Panc1 (cell line): Measurements from ENCODE around the gene LEKR1. TPM values are rescaled to one million over a fixed set of nuclear protein-coding genes. Genes with fewer than 3 reads are reported as not detected.

Experiments
- ATAC-seq: fragments of 200-7000 bp; cut with Tn5 transposase; 2 replicates; pipeline ENCODE4 v1.9.1; 2020; ENCODE audit warnings: mild to moderate bottlenecking, moderate library complexity
- BruUV-seq: library from RNA; stranded (reverse); fragments of 400-500 nt; replicated peaks from 2 replicates; lab custom pipeline; 2021; lab: Mats Ljungman, UMichigan
- CTCF ChIA-PET: fragments of 300-600 bp; sonication (Branson Sonifier 250); formaldehyde crosslinking; loops from one replicate; lab custom pipeline; 2022; ENCODE audit warnings: antibody characterized with exemption; lab: Charles Lee
- POLR2A ChIA-PET: fragments of 300-600 bp; sonication (Branson Sonifier 250); formaldehyde crosslinking; loops from one replicate; lab custom pipeline; 2022; ENCODE audit warnings: antibody characterized with exemption; lab: Charles Lee
- DNase-seq: peaks from one replicate; pipeline ENCODE4 v3.0.0-alpha.2; 2010; ENCODE audit warnings: low read depth, low spot score
- H3K27ac ChIP-seq: 2 replicates; pipeline ENCODE4 v1.5.1; 2011; ENCODE audit warnings: mild to moderate bottlenecking, low read length, inconsistent platforms
- H3K27me3 ChIP-seq: fragments of 200-500 bp; sonication (Bioruptor generic); 2 replicates; pipeline ENCODE4 v1.6.0; 2014; ENCODE audit warnings: low read length, inconsistent platforms; ENCODE audit not compliant: control insufficient read depth, insufficient read depth
- H3K36me3 ChIP-seq: fragments of 200-500 bp; sonication (Bioruptor generic); 2 replicates; pipeline ENCODE4 v1.5.1; 2014; ENCODE audit warnings: inconsistent platforms, mild to moderate bottlenecking, low read length, moderate library complexity; ENCODE audit not compliant: control insufficient read depth, insufficient read depth
- H3K4me1 ChIP-seq: 2 replicates; pipeline ENCODE4 v1.5.1; 2011; ENCODE audit warnings: inconsistent platforms, mild to moderate bottlenecking, low read length, moderate library complexity; ENCODE audit not compliant: control insufficient read depth, insufficient read depth
- H3K4me3 ChIP-seq, 2 experiments: 2 replicates each; pipeline ENCODE4 v1.5.1; 2011 to 2012; ENCODE audit warnings: low read depth in 2 of 2, low read length in 2 of 2, mild to moderate bottlenecking in 2 of 2, inconsistent platforms in 1 of 2, moderate library complexity in 1 of 2
- H3K9me3 ChIP-seq: fragments of 200-500 bp; sonication (Bioruptor generic); 2 replicates; pipeline ENCODE4 v1.5.1; 2014; ENCODE audit warnings: low read depth, mild to moderate bottlenecking, inconsistent platforms, low read length, moderate library complexity; ENCODE audit not compliant: control insufficient read depth, insufficient read depth
- POLR2AphosphoS5 ChIP-seq: IDR thresholded peaks from 2 replicates; pipeline ENCODE4 v1.6.1; 2012; ENCODE audit warnings: mild to moderate bottlenecking, low read depth, low read length, moderate library complexity
- SIN3A ChIP-seq: IDR thresholded peaks from 2 replicates; pipeline ENCODE4 v1.6.1; 2012; ENCODE audit warnings: low read depth, mild to moderate bottlenecking, low read length, moderate library complexity, borderline replicate concordance; ENCODE audit not compliant: insufficient read depth
- TCF7L2 ChIP-seq: IDR thresholded peaks from 2 replicates; pipeline ENCODE4 v1.6.1; 2011; ENCODE audit warnings: mild to moderate bottlenecking, low read depth, low read length, inconsistent platforms
- in situ Hi-C: cut with HindIII; loops from 2 replicates; pipeline ENCODE4 v1.10.0; 2016; ENCODE audit warnings: low sequenced_read_pairs, low pct_unique_long_range_greater_than_20kb
- intact Hi-C: fragments of 100-400 bp; cut with micrococcal nuclease; formaldehyde crosslinking; loops from one replicate; pipeline ENCODE4 v1.10.0; 2022; ENCODE audit not compliant: unreplicated experiment
- total RNA-seq: library from RNA; stranded (reverse); gene quantifications from one replicate; pipeline ENCODE4 v1.2.1, GENCODE V29; 2021; ENCODE audit not compliant: unreplicated experiment
- TF ChIP-seq, protein P1 (sequence below): fragments of 450-650 bp; IDR thresholded peaks from 2 replicates; pipeline ENCODE4 v1.5.1; 2017; ENCODE audit warnings: mild to moderate bottlenecking
- TF ChIP-seq, protein P2 (sequence below), 2 experiments: IDR thresholded peaks; 2 replicates each; pipeline ENCODE4 v1.6.1; 2011 to 2012; ENCODE audit warnings: low read depth in 2 of 2, control low read depth in 1 of 2, low read length in 1 of 2, mild to moderate bottlenecking in 1 of 2, moderate library complexity in 1 of 2; ENCODE audit not compliant: insufficient read depth in 1 of 2

LEKR1 gene
- total RNA-seq, 1 experiment from 2014 or later, result not detected

DNA sequence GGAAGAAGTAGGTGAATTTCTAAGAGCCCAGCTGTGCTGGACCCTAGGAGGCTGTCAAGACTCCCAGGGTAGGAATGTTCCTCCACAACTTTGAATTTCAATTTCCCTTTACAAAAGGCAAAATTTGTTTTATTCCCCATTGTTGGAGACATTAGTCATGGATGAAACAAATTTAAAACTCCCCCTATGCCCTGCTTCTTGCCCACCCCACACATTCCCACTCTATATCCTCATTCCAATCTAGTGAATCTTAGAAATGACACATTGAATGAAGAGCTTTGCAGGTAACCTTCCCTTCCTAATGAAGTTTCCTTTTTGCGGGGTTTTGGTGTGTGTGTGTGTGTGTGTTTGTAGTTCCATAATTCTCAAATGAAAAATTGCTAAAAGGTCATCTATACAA, 261.2 kb downstream of the LEKR1 start:
- Histone ChIP-seq H3K27ac (no peak overlapping the region), H3K9me3 (no peaks in the 10 kb centered on the region), H3K4me1 (peaks cover 21% of the 10 kb centered on the region), H3K4me3 (no peak overlapping the region), H3K27me3 (no peaks in the 10 kb centered on the region), H3K36me3 (no peaks in the 10 kb centered on the region)
- in situ Hi-C loops, result no loop called here
- BruUV-seq, result no TSS peak
- TF ChIP-seq TCF7L2, result no peak
- TF ChIP-seq, protein P1, sequence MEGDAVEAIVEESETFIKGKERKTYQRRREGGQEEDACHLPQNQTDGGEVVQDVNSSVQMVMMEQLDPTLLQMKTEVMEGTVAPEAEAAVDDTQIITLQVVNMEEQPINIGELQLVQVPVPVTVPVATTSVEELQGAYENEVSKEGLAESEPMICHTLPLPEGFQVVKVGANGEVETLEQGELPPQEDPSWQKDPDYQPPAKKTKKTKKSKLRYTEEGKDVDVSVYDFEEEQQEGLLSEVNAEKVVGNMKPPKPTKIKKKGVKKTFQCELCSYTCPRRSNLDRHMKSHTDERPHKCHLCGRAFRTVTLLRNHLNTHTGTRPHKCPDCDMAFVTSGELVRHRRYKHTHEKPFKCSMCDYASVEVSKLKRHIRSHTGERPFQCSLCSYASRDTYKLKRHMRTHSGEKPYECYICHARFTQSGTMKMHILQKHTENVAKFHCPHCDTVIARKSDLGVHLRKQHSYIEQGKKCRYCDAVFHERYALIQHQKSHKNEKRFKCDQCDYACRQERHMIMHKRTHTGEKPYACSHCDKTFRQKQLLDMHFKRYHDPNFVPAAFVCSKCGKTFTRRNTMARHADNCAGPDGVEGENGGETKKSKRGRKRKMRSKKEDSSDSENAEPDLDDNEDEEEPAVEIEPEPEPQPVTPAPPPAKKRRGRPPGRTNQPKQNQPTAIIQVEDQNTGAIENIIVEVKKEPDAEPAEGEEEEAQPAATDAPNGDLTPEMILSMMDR, result no peak
- TF ChIP-seq POLR2AphosphoS5, result no peak
- TF ChIP-seq SIN3A, result no peak
- TF ChIP-seq, protein P2, sequence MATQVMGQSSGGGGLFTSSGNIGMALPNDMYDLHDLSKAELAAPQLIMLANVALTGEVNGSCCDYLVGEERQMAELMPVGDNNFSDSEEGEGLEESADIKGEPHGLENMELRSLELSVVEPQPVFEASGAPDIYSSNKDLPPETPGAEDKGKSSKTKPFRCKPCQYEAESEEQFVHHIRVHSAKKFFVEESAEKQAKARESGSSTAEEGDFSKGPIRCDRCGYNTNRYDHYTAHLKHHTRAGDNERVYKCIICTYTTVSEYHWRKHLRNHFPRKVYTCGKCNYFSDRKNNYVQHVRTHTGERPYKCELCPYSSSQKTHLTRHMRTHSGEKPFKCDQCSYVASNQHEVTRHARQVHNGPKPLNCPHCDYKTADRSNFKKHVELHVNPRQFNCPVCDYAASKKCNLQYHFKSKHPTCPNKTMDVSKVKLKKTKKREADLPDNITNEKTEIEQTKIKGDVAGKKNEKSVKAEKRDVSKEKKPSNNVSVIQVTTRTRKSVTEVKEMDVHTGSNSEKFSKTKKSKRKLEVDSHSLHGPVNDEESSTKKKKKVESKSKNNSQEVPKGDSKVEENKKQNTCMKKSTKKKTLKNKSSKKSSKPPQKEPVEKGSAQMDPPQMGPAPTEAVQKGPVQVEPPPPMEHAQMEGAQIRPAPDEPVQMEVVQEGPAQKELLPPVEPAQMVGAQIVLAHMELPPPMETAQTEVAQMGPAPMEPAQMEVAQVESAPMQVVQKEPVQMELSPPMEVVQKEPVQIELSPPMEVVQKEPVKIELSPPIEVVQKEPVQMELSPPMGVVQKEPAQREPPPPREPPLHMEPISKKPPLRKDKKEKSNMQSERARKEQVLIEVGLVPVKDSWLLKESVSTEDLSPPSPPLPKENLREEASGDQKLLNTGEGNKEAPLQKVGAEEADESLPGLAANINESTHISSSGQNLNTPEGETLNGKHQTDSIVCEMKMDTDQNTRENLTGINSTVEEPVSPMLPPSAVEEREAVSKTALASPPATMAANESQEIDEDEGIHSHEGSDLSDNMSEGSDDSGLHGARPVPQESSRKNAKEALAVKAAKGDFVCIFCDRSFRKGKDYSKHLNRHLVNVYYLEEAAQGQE (IDR thresholded peaks at IDR 0.05; ENCODE audit: insufficient read depth in 1 of 2, low read depth in 2 of 2, low read length in 1 of 2), result no peak
- ChIA-PET POLR2A (interaction anchor here (0.7 to 1.1 kb wide), 2 partner anchors 88 to 451 kb away, joined by 3 read pairs; no protein-coding TSS in a partner anchor), CTCF (interaction anchor here (0.6 kb wide), 1 partner anchor 8 kb away, joined by 5 read pairs; no protein-coding TSS in a partner anchor)
- ATAC-seq, result no peak
- no peak for DNase-seq
- intact Hi-C loops, result loop anchor here (5.0 kb wide), 1 partner anchor 45 kb away; no protein-coding TSS in a partner anchor

DNA sequence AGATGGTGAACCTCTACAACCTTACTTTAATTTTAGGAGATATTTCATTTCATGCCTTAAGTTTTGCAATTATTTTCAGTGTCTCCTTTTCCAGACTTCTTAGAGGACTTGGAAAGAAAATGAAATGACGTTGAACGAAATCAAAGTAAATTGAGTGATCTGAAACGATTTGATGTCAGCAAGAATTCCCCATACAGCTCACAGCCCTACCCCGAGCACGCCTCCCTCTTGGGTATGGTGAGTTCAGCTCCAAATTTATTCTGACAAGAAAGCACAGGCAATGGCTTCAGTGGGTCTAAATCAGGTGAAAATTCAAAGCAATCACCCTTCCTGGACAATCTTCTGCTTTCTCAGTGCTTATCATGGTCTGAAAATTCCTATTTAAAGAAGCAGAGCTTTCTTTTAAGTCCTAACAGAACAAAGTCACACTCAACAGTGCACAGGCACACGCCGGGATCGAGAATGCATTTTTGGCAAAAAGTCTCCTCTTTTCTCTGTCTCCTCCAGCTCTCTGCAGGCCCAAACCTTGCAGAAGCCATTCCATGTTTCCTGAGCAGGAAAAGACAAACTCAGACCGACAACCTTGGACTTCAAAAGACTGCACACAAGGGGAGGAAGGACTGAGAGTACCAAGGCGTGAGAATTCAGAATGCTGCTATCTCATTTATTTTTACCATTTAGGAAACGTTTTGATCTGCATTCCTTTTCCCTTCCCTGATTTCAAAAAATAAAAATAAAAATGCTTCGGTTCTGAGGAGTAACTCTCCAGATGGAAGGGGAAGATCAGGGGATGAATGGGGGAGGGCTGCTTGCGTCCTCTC, 261.8 kb downstream of the LEKR1 start:
- Histone ChIP-seq H3K4me3 (peak overlapping the region; percentile 66 to 74), H3K36me3 (no peaks in the 10 kb centered on the region), H3K9me3 (no peaks in the 10 kb centered on the region), H3K4me1 (peaks cover 21% of the 10 kb centered on the region), H3K27ac (peak overlapping the region; percentile 93), H3K27me3 (no peaks in the 10 kb centered on the region)
- ChIA-PET CTCF (interaction anchor here (0.6 to 1.5 kb wide), 3 partner anchors 9 to 911 kb away, joined by 3 to 6 read pairs (median 5); no protein-coding TSS in a partner anchor), POLR2A (interaction anchor here (1.1 kb wide), 1 partner anchor 87 kb away, joined by 3 read pairs; no protein-coding TSS in a partner anchor)
- in situ Hi-C loops, result no loop called here
- intact Hi-C loops, result loop anchor here (5.0 kb wide), 1 partner anchor 44 kb away; no protein-coding TSS in a partner anchor
- TSS peak; percentile 97 for BruUV-seq
- TF ChIP-seq TCF7L2, result no peak
- TF ChIP-seq, protein P2 (IDR thresholded peaks at IDR 0.05; ENCODE audit: insufficient read depth in 1 of 2, low read depth in 2 of 2, low read length in 1 of 2), result no peak
- TF ChIP-seq, protein P1, result no peak
- no peak; the same call in 1 of the 2 replicates for TF ChIP-seq POLR2AphosphoS5
- no peak for TF ChIP-seq SIN3A
- no peak for DNase-seq
- no peak for ATAC-seq
